HG02970 (cell line): ENCODE results near the gene ACOT12.

Source experiments
- ATAC-seq: cut with Tn5 transposase; IDR thresholded peaks from one replicate; pipeline ENCODE4 v1.9.1; 2021; ENCODE audit warnings: mild to moderate bottlenecking, moderate library complexity, moderate number of reproducible peaks; ENCODE audit not compliant: unreplicated experiment, low FRiP score

ACOT12 gene

GRCh38 chr5:81401266-81401665 is 7.3 kb upstream of the ACOT12 start:
- ATAC-seq = no peak

- ATAC-seq = no peak
These were observed 6.4 kb upstream of the ACOT12 start for GRCh38 chr5:81400375-81400774.

DNA sequence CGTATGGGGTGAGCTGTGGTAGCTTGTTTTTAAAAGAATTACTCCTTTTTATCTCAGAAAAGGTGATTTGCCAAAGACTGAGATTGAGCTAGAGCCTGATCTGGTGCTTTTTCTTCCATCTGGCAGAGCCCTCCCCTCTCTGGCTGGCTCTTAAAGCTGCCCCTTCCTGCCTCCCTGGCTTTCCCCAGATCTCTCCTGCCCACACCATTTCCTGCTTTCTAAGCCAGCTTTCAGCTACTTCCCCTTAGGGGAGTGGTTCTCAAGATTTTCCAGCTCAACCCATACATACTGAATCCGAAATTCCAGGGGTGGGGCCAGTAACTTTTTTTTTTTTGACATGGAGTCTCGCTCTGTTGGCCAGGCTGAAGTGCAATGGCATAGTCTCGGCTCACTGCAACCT is 4.8 kb upstream of the ACOT12 start:
- ATAC-seq = no peak

- no peak for ATAC-seq
These were observed 3.2 kb upstream of the ACOT12 start for GRCh38 chr5:81397176-81397575.

GRCh38 chr5:81395262-81395661 is 1.3 kb upstream of the ACOT12 start:
- ATAC-seq = no peak

DNA sequence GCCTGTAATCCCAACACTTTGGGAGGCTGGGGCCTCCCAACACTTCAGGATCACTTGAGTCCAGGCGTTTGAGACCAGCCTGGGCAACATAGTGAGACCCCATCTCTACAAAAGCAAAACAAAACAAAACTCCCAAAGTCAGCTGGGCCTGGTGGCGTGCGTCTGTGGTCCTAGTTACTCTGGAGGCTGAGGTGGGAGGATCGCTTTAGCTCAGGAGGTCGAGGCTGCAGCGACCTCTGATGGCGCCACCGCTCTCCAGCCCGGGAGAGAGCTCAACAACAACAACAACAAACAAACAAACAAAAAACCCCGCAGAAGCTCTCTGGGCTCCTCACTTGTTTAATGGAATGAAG is 528 bp downstream of the ACOT12 start:
- no peak for ATAC-seq

GRCh38 chr5:81389025-81389424 is 4.9 kb downstream of the ACOT12 start:
- no peak for ATAC-seq

DNA sequence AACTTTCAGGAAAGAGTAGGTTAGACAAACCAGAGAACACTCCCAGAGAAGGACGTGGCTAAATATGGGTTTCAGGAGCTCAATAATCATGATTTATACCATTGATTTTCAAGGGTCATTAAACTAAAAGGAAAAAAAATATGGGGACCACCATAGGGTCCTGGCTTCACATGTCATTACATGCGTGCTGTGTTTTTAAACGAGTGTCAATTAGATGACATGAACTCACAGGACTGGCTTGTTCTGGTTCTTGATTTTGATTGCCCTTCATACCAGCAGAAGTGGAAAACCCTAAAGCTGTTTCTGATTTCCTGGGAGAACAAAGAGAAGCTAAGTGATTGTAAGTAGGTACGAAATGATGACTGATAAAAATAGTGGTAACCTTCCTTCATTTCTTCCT is 5.8 kb downstream of the ACOT12 start:
- ATAC-seq = no peak

DNA sequence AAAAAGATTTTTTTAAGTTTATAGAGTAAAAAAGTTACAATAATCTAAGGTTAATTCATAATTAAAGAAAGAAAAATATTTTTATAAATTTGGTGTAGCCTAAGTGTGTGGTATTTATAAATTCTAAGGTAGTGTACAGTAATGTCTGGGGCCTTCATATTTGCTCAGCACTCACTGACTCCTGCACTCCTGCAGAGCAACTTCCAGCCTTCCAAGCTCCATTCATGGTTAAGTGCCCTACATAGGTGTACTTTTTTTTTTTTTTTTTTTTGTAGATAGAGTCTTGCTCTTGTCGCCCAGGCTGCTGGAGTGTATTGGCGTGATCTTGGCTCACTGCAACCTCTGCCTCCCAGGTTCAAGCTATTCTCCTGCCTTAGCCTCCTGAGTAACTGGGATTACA is 10.1 kb downstream of the ACOT12 start:
- no peak for ATAC-seq

GRCh38 chr5:81371354-81371876 is 22.5 kb downstream of the ACOT12 start:
- ATAC-seq = no peak

GRCh38 chr5:81370912-81371311 is 23.0 kb downstream of the ACOT12 start:
- ATAC-seq = no peak

- ATAC-seq = no peak
These were observed 28.4 kb downstream of the ACOT12 start for GRCh38 chr5:81365541-81365940.

- ATAC-seq = no peak
These were observed 30.7 kb downstream of the ACOT12 start for GRCh38 chr5:81363093-81363871.

DNA sequence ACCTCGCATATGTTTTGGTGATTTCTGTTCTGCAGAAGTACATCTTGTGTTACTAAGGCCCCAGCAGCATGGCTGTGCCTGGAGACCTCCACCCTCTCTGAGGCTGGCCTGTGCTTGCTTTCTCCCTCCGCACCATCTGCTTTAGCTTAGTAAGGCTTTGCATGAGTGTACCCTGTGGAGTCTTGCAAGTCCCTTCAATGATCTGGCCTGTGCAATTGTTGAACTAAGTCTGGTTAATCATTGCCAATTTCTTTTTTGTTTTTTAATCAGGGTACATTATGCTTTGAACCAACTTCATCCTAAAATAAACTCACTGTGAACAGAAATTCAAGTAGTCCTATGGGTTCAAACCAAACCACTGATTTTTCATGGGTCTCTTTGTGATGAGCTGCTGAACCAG is 32.3 kb downstream of the ACOT12 start:
- no peak for ATAC-seq

- no peak for ATAC-seq
These were observed 33.3 kb downstream of the ACOT12 start for GRCh38 chr5:81360640-81361039.

DNA sequence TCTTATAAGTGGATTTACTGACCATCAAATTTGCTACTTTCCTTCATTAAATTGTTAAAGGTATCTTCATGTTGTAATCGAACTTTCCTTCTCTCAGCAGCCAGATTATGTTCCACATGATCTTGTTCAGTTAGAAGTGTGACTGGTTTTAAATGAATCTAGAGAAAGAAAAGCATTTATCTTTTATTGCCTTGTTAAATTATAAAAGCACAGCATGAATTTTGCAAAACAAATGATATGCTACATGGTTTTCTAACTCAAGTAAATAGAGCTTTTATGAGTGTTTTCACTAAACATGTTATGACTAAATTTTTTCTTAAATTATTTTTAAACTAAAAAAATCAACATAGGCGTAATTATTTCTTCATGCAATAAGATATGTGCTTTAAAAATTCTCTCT is 34.1 kb downstream of the ACOT12 start:
- no peak for ATAC-seq

- no peak for ATAC-seq
These were observed 34.8 kb downstream of the ACOT12 start for GRCh38 chr5:81359108-81359507.

DNA sequence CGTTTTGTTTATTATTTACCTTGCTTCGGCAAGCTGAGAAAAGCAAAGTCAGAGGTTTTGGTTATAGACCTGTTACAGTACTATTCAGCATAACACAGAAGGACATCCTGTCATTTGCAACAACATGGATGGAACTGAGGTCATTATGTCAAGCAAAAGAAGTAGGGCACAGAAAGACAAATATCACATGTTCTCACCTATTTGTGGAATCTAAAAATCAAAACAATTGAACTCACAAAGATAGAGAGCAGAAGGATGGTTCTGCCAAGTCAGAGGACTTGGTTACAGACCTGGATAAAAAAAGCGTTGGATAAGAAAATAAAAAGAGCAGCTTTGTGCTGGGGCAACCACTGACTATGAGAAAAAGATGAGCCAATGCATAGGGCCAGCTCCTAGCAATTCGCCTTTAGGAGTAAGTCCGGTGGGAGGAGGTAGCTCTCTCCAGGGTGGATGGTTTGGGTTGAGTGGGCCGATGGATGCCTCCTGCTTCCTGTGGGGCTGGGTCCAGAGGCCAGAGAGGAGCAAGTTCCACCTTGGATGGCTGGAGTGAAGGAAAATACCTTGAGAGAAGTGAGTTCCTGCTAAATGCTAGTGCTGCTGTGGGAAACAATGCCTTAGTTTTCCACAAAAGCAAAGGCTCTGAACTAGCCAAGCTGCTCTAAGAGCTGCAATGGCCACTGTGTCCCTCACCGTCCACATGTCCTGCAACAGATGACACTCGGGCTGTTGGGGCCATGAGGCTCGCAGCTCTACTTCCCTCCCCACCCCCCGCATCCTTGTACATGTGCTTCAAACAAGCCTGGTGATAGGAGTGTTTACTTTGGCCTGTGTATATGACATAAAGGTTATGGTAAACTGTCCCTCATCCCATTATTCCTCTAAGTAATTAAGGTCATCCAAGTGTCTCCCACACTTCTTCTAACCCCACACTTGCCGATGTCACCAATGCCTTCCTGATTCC is 38.4 kb downstream of the ACOT12 start:
- no peak for ATAC-seq

- no peak for ATAC-seq
These were observed 39.8 kb downstream of the ACOT12 start for GRCh38 chr5:81354093-81354492.

DNA sequence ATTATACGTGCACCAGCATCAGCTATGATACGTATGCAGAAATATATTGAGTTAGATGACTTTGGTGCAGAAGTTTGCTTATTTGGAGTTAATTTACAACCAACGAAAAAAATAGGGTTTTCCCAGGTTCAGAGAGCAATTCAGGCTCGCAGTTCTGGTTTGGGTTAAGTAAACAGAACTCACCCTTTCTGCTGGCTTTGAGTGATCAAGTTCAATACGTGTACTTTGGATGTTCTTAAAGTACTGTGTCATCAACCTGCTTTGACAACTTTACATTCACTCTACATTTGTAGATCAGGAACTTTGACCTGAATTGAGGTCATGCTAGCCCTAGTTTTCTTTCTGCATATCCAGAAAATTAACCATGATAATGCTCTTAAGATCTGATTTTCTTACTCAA is 40.7 kb downstream of the ACOT12 start:
- ATAC-seq = no peak

- no peak for ATAC-seq
These were observed 43.4 kb downstream of the ACOT12 start for GRCh38 chr5:81350507-81350906.
